GM21576 (cell line): ENCODE data around the gene CALD1.
"Not testable (repeated sequence)": the region's sequence is repeated elsewhere in the genome, so short reads cannot be mapped to it uniquely, and the experiment has no call there.

Source experiments
- ATAC-seq: cut with Tn5 transposase; IDR thresholded peaks from one replicate; pipeline ENCODE4 v1.9.1; 2021; ENCODE audit warnings: mild to moderate bottlenecking, moderate library complexity; ENCODE audit not compliant: unreplicated experiment

CALD1 gene

DNA sequence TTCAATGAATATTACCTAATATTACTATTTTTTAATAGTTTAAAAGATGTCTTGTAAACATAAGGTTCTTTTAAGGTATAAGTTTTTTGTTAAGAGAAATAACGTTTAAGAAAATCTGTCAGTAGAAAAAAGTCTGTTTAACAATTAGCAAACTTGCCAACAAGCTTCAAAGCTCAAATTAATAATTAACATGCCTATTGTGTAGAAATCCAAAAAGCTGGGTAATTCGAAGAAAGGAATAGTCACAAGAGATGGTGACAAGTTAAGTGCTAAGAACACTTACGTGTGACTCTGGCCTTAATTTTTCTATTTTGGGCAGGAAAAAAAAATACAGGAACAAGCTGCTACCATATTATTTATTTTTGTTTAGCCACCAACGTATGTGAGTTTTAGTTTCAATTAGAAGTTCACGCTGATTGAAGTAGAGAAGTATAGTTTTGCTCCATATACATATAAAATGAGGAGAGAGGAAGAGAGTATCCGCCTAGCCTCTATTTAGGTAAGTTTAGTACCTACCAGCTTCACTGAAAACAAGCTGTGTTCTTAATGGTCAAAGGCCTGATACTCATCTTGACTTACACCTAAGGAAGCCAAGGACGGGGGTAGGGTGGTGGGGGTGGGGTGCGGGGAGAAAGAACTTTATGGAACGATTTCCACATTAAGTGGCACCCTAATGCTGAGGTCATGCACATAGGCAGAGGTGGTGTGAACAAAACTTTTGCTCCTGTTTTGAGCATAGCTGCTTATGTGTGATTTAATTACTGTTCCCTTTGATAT, 163.4 kb downstream of the CALD1 start:
- no peak for ATAC-seq

DNA sequence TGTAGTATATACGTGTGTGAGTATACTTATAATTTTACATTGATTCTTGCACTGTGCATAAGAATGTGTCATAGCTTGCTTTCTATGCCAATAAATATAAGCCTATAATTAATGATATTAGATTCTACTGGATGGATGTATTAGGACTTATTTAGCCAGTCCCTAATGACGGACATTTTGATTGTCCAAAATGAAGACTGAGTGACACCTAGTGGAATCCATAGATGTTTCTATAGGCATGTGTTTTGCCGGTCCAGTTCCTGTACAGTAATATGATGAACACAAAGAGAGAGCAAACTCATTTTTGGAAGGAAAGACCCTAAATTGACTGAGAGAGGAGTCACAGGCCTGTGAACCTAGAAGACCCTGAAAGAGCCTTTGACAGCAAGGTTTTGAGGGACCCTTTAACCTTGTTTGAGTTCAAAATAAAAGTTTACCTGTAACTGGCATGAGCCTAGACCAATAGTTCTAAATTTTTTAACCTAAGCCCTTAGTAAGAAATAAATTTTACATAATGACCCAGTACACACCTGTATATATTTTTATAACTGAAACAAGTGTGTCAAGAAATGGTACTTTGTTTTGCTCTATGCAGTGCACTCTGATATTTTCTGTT, 164.5 kb downstream of the CALD1 start:
- ATAC-seq: peak; percentile 71

DNA sequence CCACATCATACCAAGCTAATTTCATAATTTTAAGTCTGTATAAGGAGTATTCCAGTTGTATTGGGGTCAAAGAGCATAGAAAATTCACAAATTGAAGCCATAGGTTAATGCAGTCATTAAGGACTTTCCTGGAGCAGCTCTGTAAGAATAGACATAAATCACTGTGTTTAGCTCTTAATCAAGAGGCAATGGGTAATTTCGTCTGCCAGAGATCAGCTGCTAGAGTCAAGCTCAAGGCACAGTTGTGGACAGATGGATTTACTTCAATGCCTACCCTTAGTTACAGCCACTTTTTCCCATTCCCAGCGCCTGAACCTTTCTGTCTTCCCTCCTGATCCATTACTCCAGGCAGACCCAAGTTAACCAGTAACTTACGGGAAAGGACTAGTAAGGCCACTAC, 166.3 kb downstream of the CALD1 start:
- no peak for ATAC-seq

DNA sequence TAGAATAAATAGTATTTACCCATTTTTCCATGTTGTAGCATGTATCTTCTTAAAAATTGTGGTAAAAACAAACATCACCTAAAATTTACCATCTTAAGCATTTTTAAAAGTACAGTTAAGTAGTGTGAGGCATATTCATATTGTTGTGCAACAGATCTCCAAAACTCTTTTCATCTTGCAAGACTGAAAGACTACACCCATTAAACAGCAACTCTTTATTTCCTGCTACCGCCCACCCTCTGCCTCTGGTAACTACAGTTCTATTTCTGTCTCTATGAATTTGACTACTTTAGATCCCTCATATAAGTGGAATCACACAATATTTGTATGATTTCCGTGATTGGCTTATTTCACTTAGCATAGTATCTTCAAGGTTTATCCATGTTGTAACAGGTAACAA, 166.8 kb downstream of the CALD1 start:
- no peak for ATAC-seq

DNA sequence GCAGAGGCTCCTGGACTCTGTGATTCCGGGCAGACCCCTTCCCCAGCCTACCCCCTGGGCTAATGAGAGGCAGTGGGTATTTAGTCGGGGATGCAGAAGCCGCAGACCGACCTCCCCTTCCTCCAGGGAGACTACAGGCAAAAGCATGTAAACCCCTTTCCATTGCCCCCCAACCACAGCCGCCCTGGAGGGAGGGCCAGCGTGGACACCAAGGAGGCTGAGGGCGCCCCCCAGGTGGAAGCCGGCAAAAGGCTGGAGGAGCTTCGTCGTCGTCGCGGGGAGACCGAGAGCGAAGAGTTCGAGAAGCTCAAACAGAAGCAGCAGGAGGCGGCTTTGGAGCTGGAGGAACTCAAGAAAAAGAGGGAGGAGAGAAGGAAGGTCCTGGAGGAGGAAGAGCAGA, 167.9 kb downstream of the CALD1 start:
- no peak for ATAC-seq

DNA sequence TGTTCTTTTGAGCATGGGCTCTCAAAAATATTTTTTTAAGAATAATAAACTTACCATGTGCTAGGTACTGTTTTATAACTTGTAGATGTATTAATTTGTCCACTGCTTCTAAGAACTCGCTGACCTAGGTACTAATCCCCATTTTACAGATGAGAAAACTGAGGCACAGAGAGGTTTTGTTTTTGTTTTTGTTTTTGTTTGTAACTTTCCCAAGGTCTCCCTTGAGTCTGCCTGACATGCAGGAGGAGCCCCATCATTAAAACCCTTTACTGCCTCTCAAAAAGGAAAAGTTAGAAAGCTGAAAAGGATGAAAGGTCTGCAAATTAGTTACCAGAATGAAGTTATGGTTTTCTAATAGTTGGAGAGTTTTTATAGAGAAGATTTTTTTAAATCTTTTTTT, 168.4 kb downstream of the CALD1 start:
- no peak for ATAC-seq

DNA sequence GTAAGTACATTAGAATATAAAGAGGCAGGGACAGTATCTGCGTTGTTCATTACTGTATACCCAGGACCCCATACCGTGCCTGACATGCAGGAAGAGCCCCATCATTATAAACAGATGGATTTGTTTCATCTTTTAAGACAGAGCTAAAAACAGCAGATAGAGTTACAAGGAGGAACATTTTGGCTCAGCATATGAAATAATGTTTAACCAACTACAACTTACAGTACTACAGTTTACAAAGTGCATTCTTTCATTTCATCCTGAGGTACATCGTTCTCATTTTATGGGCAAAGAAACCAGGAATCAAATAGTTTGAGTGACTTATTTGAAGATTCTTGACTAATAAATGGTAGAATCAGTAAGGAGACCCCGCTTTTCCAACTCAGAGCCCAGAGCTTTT, 168.8 kb downstream of the CALD1 start:
- no peak for ATAC-seq

DNA sequence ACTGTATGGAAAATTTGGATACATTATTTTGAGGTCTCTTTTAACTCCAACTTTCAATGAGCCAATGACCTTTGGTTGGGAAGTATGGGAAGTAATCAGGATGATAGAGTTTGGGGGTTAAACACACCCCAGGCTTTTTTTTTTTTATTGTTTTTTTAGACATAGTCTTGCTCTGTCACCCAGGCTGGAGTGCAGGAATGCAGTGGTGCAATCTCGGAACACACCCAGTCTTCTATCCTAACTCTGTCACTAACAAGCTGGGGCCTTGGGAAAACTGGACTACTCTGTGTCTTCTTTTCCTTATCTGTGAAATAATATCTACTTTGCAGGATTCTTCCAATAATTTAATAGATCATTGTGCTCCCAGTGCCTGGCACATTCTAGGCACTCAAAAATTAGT, 169.3 kb downstream of the CALD1 start:
- no peak for ATAC-seq

DNA sequence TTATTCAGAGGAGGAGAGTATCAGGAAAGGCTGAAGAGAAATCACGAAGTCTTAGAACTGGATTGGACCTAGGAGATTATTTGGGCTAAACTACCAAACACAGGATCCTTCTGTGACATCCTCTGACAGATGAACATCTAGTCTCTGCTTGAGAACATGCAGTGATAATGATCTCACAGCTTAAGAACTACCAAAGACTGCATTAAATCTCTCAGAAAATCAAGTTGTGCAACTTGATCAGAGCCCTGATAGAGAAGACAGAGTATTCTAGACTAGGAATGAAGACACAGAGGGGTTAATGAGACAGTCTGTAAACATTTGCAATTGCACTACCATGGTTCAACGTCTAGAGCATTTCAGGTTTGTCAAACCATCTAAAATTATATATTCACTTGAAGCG, 169.7 kb downstream of the CALD1 start:
- ATAC-seq: no peak

DNA sequence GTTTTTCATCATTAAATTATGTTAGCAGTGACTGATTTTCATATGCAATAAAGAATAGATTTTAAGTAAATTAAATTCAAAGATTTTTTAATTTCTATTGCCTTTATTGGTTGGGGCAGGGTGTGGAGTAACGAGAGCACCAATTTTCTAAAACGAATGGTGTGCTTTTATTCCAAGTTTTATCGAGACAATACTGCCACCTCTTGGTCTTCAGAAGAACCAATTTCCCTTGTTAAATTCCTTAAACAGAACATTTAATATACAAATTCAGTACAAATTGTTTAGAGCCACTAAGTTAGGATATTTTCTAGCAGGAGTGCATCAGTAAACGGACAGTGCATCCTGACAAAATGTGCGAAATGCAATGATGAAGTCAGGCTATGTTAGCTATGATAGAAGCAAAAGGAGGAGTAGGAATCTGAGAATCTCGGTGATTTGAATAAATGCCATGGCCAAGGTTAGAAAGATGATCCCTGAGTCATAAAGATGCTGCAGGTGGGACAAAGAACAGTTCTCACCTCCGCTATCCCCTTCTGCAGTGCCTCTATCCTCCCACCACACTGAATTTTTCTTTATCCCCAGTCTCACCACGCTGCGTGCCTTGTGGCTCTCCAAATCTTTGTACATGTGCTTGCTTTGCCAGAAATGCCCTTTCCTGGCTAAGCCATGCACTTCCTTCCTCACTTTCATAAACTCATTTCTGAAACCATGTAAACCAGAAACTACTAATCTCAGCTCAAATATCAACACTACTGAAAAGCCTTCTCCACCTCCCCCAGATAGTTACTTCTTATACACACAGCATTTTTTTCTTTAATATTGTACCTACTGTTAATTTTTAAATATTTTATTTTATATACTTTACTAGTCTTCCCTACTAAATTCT, 175.0 kb downstream of the CALD1 start:
- ATAC-seq: no peak

DNA sequence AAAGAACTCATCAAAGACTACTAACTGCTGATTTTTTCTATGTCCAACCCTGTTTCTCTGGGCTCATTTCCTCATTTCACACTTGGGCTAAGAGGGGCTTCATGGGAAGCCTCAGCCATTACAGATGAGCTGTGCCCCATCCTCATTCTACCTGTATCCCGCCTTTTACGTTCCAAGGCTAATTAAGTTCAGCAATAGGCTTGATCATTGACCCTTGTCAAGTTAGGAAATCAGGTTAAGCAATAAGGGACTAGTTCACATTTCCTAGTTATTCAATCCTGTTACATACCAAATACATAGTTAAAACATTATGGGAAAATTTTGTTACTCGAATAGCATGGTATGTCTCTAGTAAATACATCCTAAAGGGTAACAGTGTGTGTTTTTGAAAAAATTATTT, 177.6 kb downstream of the CALD1 start:
- ATAC-seq: no peak

DNA sequence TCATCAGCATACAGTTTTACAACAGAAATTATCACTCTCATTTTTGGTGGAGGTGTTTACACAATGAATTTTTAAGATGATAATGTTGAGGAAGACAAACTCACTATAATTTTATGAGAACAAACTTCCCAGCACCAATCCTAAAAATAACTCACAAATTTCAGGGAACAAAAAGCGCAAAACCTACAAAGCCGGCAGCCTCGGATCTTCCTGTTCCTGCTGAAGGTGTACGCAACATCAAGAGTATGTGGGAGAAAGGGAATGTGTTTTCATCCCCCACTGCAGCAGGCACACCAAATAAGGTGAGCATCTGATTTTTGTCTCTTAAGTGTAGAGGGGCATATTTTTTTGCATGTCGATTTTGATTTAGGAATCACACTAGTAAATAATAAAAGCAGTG, 180.4 kb downstream of the CALD1 start:
- ATAC-seq: no peak

DNA sequence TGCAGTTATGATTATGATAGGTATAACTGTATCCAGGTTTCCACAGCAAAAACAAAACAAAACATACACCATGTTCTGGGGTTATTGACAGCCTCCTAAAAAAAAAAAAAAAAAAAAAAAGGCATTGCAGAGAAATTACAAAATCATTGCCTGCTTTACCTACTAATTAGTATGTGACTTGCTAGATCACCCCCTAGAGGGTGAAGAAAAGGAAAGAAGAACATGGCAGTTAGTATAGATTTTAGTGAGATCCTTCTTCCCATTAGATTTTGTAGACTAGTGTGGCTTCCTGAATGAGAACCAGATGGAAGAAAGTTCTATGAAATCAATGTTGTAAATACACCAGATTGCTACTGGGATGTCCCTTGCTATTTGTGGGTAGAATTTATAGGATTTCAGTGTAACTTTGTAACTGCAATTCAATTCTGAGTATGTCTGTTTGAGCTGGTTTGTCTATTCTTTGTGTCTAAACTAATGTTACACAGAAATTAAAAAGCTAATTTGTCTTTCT, 182.9 kb downstream of the CALD1 start:
- no peak for ATAC-seq

DNA sequence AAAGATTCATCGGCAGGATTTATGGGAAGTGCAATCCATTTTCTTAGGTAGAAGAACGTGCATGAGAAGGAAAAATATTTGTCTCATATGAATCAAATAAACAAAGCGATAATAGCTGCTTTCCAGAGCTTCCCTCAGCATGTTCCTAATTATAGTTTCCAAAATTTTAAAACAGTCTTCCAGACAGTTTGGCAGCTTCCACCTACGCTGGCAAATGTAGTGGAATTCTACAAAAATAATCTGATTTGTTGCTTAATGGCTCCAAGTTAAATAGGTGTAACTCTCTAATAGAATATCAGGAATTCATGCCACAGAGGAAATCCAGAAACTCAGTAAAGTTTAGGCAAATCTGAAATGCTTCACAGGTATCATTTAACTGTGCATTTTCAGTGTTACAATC, 183.6 kb downstream of the CALD1 start:
- ATAC-seq: no peak

DNA sequence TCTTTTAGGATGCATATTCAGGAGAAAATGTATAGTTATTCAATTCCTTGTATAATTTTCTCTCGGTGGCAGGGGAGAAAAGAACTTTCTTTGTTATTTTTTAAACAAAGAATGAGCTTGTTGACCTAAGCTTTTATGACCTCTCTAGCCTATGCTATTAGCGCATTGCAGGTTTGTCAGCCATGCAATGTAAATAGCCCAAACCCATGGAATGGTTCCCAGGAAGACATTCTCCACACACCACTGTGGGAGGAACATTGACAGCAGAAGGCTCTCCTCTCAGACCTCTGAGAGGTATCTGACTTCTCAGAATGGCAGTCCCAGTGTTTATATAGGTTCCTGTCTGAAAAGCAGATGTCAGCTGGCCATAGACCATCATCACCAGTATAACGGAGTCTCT, 187.3 kb downstream of the CALD1 start:
- no peak for ATAC-seq

DNA sequence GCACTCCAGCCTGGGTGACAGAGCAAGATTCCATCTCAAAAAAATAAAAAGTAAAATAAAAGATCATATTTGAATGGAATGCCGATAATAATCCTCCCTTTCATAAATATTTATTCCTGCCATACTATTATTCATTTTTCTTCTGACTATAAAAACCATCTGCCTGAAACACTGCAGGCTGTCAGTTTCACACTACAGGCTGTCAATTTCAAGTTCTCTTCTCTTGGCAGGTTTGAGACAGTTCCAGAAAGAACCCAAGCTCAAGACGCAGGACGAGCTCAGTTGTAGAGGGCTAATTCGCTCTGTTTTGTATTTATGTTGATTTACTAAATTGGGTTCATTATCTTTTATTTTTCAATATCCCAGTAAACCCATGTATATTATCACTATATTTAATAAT, 188.7 kb downstream of the CALD1 start:
- no peak for ATAC-seq

DNA sequence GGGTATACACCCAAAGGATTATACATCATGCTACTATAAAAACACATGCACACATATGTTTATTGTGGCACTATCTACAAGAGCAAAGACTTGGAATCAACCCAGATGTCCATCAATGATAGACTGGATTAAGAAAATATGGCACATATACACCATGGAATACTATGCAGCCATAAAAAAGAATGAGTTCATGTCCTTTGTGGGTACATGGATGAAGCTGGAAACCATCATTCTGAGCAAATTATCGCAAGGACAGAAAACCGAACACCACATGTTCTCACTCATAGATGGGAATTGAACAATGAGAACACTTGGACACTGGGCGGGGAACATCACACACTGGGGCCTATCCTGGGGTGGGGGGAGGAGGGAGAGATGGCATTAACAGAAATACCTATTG, 202.2 kb downstream of the CALD1 start:
- ATAC-seq: not testable (repeated sequence)

DNA sequence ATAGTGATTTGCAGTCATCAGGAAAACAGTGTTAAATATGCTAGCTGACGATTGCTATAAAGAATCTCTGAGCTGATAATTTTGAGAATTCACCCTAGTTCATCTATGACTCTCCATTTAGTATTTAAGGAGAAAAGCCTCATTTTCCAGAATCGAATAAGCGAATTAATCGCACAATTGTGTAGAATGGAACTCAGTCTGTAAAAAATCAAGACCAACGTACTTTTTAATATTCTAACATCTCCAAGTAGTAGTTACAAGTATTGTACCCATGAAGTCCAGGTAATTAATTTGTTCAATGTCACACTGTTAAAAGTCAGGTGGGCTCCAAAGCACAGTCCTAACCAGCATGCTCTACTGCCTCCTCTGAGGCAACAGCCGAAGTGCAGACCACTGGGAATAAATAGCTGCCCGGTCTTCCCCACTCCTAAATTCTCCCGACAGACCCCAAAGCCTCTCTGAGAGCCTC, 206.5 kb downstream of the CALD1 start:
- ATAC-seq: peak; percentile 34

DNA sequence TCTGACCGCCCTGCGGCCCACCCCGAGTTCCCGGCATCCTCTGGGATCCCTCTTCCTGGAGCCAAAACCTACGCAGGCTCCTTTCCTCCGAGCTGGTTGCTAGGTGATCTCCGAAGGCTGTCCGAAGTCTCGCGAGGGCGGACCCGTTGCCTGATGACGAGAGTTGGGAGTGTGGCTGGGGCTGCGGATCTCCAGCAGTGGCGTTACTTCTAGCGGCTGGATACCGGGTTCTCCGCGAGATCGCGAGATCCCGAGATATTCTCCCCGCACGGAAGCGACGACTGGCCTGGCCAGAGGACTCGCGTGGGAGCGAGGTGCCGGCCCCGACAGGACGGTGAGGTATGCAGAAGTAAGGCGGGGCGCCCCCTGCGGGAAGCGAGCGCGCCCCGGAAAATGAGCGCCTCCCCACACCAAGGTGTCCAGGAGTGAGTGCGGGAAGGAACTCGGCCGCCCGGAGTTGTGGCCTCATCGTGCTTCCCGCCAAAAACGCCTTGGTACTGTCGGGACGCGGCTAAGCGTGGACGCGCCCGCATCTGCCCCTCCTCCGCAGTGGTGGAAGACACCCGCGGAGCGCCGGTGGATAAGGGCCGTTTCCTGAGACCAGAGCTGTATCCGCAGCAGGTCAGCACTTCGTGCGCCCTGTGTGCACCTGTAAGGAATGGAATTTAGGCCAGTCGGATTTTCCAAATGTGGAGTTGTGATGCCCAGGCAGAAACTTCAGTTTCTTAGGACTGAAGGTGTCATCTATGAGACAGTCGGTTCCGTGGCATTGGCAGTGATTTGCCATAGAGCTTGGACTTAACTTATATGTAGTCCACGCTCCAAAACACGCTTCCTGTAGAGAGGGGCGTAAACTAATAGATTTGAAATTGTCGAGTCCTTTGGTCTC, 207.2 kb downstream of the CALD1 start, which contains the start of gene AGBL3:
Gene AGBL3 (plus strand): TSS at position 146 of the 889 bp plus-strand sequence. CDS start 1,426 bp downstream, outside the sequence.
- peak; percentile 90 for ATAC-seq

DNA sequence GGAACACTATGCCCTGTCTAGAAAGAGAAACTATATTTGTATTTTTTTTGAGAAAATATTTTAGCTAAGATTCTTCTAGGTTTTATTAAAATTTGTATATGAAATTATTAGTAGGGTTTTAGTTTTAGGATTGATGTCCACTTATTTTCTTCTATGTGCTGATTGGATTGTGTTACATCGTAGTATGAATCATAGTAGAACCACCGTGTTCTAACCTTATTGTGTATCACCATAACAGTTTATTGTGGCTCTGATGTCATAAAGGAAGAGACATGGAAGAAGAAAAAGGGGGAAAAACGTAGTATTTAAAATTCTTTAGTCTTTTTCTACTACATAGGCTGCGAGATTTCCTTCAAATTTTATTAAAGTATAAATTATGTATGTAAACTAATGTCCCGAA, 208.7 kb downstream of the CALD1 start:
- ATAC-seq: no peak
